Activated B cell treated with CpG ODN at 0.5 μM for 24 hours (primary cell): ENCODE data around the gene OMA1. TPM values are rescaled to one million over a fixed set of nuclear protein-coding genes. Genes with fewer than 3 reads are reported as not detected.

ENCODE experiments used
- total RNA-seq: library from RNA; stranded (reverse); gene quantifications from 2 replicates; pipeline ENCODE4 v1.2.3, GENCODE V29; 2022

The OMA1 gene
- total RNA-seq, 1 donor from 2014 or later, result 48.7 TPM

Other genes with a start within 250 kb of the OMA1 start
- not detected in 2 replicates for gene TACSTD2, start 30.5 kb upstream of the OMA1 start, total RNA-seq
- 44.9 and 57.0 TPM in 2 replicates for gene MYSM1, start 153.3 kb upstream of the OMA1 start, total RNA-seq
- gene JUN, start 237.3 kb upstream of the OMA1 start, total RNA-seq, result 35.3 and 36.6 TPM in 2 replicates